NCI-H2171 (cell line): ENCODE results near the gene PITRM1.

Experiments
- DNase-seq: peaks from one replicate; lab custom pipeline; 2025; lab: John Stamatoyannopoulos, UW

The PITRM1 gene

DNA sequence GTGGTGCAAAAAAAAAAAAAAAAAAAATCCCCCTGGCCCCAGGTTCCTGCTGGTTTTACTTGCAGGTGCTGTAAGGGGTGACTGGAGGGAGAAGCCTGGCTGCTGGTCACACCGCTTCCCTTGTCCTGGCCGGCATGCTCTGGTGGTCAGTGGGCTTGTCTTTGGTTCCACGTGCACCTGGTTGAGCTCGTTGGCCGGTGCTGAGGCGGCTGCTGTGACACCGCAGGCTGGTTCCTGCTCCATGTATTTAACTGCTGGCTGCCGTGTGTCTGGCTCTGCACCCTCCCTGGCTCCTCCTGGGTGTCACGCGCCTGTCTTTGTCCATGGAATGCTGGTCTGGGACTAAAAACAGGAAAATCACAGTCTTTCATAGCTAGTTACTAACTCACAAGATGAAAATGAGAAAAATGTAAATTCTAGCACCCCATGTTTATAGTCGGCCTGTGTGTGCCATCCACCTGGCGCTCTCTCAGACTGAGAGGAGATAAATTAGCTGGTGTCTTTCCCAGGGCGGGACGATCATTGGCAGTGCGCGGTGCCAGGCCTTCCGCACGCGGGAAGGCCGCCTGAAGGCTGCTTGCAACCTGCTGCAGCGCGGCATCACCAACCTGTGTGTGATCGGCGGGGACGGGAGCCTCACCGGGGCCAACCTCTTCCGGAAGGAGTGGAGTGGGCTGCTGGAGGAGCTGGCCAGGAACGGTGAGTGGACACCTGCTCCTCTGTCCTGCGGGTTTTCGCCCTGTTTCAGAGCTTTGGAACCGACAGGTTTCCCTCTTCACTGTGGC lies 71.5 kb downstream of the PITRM1 start:
- DNase-seq = no peak

DNA sequence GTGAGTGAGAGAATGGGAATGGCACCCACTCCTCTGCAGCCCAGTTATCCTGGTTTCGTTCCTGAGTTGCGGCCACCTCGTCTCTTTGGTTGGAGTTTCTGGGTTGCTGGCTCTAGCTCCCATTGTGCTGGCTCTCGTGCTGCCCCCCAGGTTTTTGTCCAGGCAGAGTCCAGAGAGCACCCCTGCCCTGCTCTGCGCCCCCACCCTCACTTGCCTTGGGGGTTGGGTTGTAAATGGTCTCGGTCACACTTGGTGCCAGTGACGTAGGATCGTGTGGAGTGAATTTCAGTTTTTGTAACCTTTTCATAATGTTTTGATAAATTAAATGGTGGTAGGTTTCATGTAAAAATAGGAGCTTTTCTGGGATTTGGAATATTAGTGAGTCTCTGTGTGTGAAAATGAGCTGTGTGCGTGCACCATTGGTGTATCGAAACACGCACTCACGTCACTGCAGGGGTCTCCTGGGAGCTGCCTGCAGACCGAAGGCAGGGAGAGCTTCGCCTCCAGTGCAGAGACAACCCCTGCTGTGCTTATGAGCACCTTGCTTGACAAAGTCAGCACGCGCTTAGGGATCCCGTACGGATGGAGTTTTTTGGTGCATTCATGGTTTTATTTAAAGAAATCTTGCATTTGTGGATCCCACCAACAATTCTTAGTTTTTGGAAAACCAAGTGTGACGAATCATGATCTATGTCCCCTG lies 72.3 kb downstream of the PITRM1 start:
- no peak for DNase-seq

DNA sequence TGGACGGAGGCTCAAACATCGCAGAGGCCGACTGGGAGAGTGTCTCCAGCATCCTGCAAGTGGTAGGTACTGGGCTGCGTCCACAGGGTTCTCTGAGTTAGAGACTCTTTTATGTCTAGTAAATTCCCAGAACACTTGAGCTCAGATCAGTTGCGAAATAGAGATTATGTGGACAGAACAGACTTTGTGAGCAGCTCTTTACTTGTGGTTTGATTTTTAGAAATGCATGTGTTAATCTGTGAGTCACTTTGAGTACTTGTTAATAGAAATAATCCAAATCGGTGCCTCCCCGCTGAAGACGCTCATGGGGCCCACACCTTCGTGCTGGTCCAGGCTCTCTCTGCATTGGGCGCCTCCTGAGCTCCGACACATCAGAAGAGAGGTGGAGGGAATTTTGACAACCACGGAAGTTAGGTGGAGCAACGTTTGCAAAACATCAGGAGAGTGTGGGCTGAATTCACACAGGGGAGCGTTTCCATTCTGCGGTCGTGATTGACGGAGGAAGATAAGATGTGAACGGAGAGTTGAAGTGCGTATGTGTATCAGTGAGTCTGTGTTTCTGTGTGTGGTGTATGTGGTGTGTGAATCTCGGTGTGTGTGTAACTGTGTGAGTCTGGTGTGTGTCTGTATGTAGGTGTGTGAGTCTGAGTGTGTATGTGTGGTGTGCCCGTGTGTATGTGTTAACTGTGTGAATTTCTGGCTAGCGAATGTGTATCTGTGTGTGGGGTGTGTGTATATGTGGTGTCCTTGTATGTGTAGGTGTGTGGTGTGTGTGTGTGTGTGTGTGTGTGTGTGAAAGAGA lies 73.1 kb downstream of the PITRM1 start:
- DNase-seq = no peak

DNA sequence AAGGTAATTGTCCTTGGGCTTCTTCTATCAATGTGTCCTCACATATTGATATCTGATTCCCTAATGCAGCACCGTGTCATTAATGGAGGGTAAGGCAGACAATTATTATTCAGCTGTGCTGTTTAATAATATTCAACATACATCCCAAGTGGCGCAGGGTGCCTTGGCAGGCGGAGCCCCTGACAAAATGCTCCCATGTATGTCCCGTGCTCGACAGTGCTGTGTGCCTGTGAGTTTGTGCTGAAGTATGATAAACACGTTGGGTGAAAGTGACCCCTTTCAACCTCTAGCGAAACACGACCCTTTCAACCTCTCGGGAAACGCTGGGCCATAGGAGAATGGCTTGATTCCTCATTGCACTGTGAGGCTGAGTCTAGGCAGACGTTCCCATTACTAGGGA lies 73.9 kb downstream of the PITRM1 start:
- no peak for DNase-seq

DNA sequence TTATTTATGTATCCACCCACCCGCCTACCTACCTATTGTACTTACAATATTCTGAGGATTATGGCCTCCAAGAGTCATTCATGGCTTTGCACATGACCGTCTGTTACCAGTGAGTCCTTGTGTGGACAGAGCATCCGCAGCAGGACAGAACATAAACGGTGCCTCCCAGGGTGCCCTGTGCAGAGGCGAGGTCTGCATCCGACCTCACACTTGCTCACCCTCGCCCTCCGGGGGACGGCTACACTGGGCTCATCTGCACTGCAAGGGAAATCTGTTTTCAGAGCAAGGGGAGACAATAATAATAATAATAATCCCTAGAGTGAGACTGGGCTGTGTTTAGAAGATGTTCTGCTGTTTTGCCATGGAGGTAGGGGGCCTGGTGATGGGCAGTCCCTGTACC lies 75.4 kb downstream of the PITRM1 start:
- DNase-seq = no peak

DNA sequence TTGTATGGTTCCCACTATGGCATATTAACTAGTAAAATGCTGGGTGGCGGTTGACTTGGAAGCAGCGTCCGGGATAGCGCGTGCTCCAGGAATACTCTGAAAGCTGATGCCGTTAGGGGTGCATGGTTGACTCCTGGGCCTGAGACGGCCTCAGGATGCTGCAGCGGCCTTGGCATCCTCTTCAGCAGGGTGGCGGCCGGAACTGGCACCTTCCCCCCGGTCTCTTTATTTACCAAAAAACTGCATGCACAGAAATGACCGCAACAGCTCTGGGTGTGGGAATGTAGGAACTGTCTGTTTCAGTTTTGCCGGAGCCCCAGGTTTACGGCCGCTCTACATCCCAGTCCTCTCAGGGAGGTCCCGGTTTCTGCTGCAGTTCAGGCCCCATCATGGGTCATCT lies 76.4 kb downstream of the PITRM1 start:
- no peak for DNase-seq

DNA sequence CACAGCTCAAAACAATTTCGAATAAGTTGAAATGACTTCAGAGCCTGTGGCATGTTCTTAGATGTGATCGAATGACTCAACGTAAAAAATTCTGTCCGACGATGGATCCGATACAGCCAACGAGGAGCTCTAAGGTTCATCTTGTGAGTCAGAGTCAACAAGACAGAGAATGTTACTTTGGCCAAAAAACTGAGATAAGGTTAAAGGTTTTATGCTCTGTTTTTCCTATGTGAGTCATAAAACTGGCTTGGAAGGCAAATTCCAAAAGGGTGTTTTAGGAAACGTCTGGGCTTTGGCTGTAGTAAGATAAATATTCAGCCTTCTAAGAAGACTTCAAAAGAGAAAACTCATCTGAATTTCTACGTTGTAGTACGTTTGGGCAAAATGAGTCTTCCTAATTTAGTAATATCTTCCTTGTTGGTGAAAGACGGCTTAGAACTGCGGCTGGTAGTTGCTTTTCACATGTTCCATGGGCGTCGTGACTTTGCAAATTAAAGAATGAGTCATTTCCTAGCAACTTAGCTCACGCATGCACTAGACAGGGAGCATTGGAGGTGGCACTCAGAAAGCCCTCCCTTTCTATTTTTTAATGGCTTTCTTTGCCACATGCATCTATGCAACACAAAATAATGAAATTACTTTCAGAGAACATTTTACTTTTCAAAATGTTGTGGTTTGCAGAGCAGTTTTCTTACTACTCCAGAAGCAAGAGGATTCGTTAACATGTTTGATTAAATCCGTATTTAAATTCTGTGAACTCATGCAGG lies 77.0 kb downstream of the PITRM1 start:
- DNase-seq = no peak

DNA sequence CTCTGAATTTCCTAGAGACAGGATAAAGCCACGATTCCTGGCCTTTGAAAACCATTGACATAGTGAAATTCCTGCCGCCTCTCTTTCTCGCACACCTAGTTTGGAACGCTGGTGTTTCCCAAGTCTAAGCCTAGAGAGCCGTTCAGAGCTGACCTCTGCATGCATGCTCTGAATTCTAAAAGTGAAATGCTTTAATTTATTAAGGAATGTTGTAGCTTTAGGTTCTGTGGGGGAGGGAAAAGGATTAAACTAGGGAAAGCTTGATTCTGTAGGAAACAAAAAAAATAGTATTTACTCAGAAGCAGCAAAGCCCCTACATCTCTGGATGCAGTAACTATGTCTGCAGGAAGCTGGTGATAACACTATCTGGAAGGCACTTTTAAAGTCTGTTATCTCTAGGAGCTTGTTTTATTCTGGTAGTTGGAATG lies 78.0 kb downstream of the PITRM1 start:
- DNase-seq = no peak

DNA sequence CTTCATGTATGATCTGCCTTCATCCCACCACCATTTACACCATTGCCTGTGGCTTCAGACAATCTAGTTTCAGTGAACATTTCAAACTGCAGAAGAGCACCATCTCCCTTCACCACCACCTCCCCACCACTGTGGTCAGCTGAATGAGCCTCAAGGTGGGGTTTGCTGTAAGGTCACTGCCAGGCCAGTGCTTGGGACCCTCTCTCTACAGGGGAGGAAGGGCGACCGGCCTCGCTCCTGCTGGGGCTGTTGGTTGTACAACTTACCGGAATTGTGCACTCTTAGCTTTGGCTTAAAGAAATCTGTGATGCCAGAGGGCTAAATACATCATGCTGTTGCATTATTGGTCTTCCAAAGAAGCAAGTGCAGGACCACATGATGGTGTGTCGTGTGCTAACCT lies 78.6 kb downstream of the PITRM1 start:
- no peak for DNase-seq

DNA sequence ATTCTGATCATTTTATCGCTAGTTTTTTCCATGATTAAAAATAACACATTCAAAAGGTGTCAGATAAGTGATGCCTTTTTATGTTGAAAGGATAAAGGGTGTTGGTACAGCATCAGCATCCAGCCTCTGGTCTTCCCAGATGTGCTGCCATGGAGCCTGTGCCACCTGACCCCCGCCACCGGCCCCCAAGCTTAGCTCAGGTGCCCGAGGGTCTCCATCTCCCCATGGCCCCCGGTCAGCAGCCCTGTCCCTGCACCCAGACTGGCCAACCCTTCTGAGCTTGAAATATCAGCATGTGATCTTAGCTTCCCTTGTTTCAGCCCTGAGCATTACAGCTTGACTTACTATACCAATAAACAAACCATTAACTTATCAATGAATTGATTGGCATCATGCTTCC lies 80.7 kb downstream of the PITRM1 start:
- no peak for DNase-seq

DNA sequence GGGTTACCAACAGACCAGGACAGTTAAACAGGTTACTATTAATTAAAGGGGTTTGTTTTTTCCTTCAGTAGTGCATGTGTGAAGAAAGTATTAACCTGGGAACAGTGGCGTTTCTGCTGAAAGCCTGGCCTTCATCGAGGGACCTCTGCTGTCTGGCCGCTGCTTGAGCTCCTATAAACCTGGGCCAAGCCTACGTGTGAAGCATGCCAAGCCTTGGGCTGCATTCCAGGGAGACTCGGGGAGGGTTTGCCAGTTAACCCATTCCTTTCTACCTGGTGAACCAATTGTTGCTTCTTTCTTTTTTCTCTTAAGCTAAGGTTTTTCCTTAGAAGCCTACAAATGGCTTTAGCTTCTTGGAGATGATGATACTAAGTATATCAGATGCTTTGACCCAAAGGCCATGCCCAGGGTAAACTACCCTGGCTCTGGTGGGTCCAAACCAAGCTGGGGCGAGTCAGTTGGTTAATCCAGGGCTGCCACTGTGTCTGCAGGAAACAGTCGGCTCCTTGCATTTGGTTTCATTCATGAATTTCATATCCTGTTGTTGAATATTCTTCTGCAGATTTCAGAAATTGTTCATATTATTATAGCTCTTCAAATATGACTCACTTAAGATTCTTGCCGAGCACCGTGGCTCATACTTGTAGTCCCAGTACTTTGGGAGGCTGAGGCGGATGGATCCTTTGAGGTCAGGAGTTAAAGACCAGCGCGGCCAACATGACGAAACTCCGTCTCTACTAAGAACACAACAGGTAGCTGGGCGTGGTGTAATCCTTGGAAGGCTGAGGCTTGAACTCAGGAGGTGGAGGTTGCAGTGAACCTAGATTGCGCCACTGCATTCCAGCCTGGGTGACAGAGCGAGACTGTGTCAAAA lies 81.4 kb downstream of the PITRM1 start:
- DNase-seq = no peak

DNA sequence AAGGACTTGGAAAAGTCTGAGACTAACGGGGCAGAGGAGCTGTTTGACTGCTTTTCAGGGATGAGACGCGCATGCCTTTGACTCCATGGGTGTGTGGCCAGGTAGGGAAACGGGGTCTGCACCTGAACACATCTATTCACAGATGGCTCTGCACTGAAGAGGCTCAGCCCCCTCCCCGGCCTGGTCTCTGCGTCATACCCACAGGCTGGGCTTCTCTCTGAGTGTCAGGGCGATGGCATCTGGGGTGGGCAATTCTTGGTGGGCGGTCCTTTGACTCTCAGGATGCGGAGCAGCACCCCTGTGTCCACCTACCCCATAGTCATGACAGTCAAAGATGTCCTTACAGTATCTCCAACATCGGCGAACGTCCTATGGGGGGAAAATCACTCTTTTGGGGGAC lies 82.2 kb downstream of the PITRM1 start:
- DNase-seq = no peak
